H1 (cell line): ENCODE measurements around the gene OR1E2. TPM values are rescaled to one million over a fixed set of nuclear protein-coding genes. Genes with fewer than 3 reads are reported as not detected.

Experiments
- KDM4A ChIP-seq: IDR thresholded peaks from one replicate; pipeline ENCODE4 v1.7.1; 2012; ENCODE audit warnings: low read depth, mild to moderate bottlenecking, moderate library complexity, low read length, inconsistent platforms; ENCODE audit not compliant: severe bottlenecking
- SP4 ChIP-seq: IDR thresholded peaks from 2 replicates; pipeline ENCODE4 v1.6.1; 2012; ENCODE audit warnings: low read length, inconsistent platforms
- polyA plus RNA-seq, 7 experiments: library from polyadenylated mRNA; depleted of rRNA in 3 of 7; stranded (reverse) in 5 of 7; unstranded in 2 of 7; fragments of >200 nt in 5 of 7; fragments of 200-250 nt in 2 of 7; gene quantifications; 1 replicate in 5 of 7; 2 replicates in 1 of 7; 4 replicates in 1 of 7; pipeline versions ENCODE4 v1.2.1 to v1.2.3, GENCODE V29; 2011 to 2013; ENCODE audit warnings: missing spikeins in 2 of 7, mixed read lengths in 2 of 7
- total RNA-seq: library from RNA; stranded (reverse); fragmentation: NEBNext Ultra II Directional; extraction: Animal tissue kit (Norgen Biotek cat#: 25700); gene quantifications from 2 replicates; pipeline ENCODE4 v1.2.1, GENCODE V29; 2021

Gene OR1E2
- total and polyA plus RNA-seq, 2 of the 8 experiments (the other 6 are each of a cell fraction or from before 2014, with no cell fraction given), result not detected

- TF ChIP-seq SP4 (no peak), KDM4A (no peak)
Measured at GRCh38 chr17:3471599-3471998, 38.0 kb upstream of the OR1E2 start, which contains the start of gene SPATA22 (continued).
